Stimulated activated CD4-positive, alpha-beta T cell treated with anti-CD3 and anti-CD28 coated beads, Interleukin-15, amount 100 ng/mL, for 24 hours (primary cell): ENCODE results near the gene DNAH17.

ENCODE experiments used
- DNase-seq: peaks from one replicate; pipeline ENCODE4 v3.0.0-alpha.2; 2020

The DNAH17 gene

GRCh38 chr17:78406396-78406795, 170.8 kb downstream of the DNAH17 start:
- no peak for DNase-seq

GRCh38 chr17:78403822-78404221, 173.4 kb downstream of the DNAH17 start:
- no peak for DNase-seq

- DNase-seq = no peak
These were observed 175.3 kb downstream of the DNAH17 start for GRCh38 chr17:78401891-78402290.

- DNase-seq = no peak
These were observed 175.9 kb downstream of the DNAH17 start for GRCh38 chr17:78401246-78401645.

- no peak for DNase-seq
These were observed 176.5 kb downstream of the DNAH17 start for GRCh38 chr17:78400581-78401240.

GRCh38 chr17:78399693-78400144, 177.5 kb downstream of the DNAH17 start:
- DNase-seq = no peak

- DNase-seq = no peak
These were observed 178.0 kb downstream of the DNAH17 start for GRCh38 chr17:78399028-78399692.

GRCh38 chr17:78398390-78398789, 178.8 kb downstream of the DNAH17 start:
- DNase-seq = no peak

- DNase-seq = no peak
These were observed 179.5 kb downstream of the DNAH17 start for GRCh38 chr17:78397681-78398101.

- no peak for DNase-seq
These were observed 180.5 kb downstream of the DNAH17 start for GRCh38 chr17:78396441-78397337.

- no peak for DNase-seq
These were observed 182.0 kb downstream of the DNAH17 start for GRCh38 chr17:78395155-78395554.

GRCh38 chr17:78394209-78394608, 183.0 kb downstream of the DNAH17 start:
- no peak for DNase-seq

- no peak for DNase-seq
These were observed 183.6 kb downstream of the DNAH17 start for GRCh38 chr17:78393575-78393974.

GRCh38 chr17:78392295-78392694, 184.9 kb downstream of the DNAH17 start:
- DNase-seq = no peak

- no peak for DNase-seq
These were observed 185.4 kb downstream of the DNAH17 start for GRCh38 chr17:78391843-78392242.

GRCh38 chr17:78391051-78391431, 186.2 kb downstream of the DNAH17 start:
- no peak for DNase-seq

- peak; percentile 19 for DNase-seq
These were observed 186.8 kb downstream of the DNAH17 start for GRCh38 chr17:78390241-78391050.

GRCh38 chr17:78387977-78388941, 188.9 kb downstream of the DNAH17 start:
- no peak for DNase-seq

GRCh38 chr17:78384479-78385175, 192.6 kb downstream of the DNAH17 start:
- peak; percentile 42 for DNase-seq

GRCh38 chr17:78383725-78384471, 193.3 kb downstream of the DNAH17 start:
- peak; percentile 83 for DNase-seq
